ENCODE data around the gene TRHDE. TPM values are rescaled to one million over a fixed set of nuclear protein-coding genes. Genes with fewer than 3 reads are reported as not detected.

The TRHDE gene
- total and polyA plus RNA-seq, 2 donors from 2014 or later, result 1.6 to 18.6 TPM

GRCh38 chr12:72228424-72228823 is 43.7 kb upstream of the TRHDE start:
- H3K36me3 ChIP-seq (ENCODE audit: control insufficient read depth in 2 of 3, insufficient read depth in 3 of 3, low read length in 3 of 3), result no peaks in the 10 kb centered on the region
- intact Hi-C loops (cut with DNase I), result no loop called here
- no peaks in the 10 kb centered on the region for H3K9me3 ChIP-seq (ENCODE audit: control insufficient read depth in 2 of 3, insufficient read depth in 1 of 3, low read length in 3 of 3)
- H3K4me3 ChIP-seq (ENCODE audit: low read length in 3 of 3), result no peak overlapping the region
- H3K9ac ChIP-seq (ENCODE audit: low read length in 3 of 3), result no peak overlapping the region
- no peaks in the 10 kb centered on the region for H3K4me1 ChIP-seq (ENCODE audit: control insufficient read depth in 2 of 3, insufficient read depth in 2 of 3, low read depth in 1 of 3, low read length in 3 of 3)
- no peaks in the 10 kb centered on the region for H3K27me3 ChIP-seq (ENCODE audit: control insufficient read depth, insufficient read depth, low read length)
- no peak for TF ChIP-seq CTCF (IDR thresholded peaks at IDR 0.05; ENCODE audit: borderline replicate concordance, extremely low read depth, insufficient read depth)
- H3K27ac ChIP-seq (ENCODE audit: low read depth in 2 of 2, low read length in 2 of 2), result no peak overlapping the region
- FAIRE-seq, result no peak
- no peak for DNase-seq

GRCh38 chr12:72230589-72230988 is 41.6 kb upstream of the TRHDE start:
- FAIRE-seq, result no peak
- intact Hi-C loops (cut with DNase I), result no loop called here
- no peaks in the 10 kb centered on the region for H3K4me1 ChIP-seq (ENCODE audit: control insufficient read depth in 2 of 3, insufficient read depth in 2 of 3, low read depth in 1 of 3, low read length in 3 of 3)
- H3K27me3 ChIP-seq (ENCODE audit: control insufficient read depth, insufficient read depth, low read length), result no peaks in the 10 kb centered on the region
- TF ChIP-seq CTCF (IDR thresholded peaks at IDR 0.05; ENCODE audit: borderline replicate concordance, extremely low read depth, insufficient read depth), result no peak
- no peak overlapping the region for H3K27ac ChIP-seq (ENCODE audit: low read depth in 2 of 2, low read length in 2 of 2)
- H3K4me3 ChIP-seq (ENCODE audit: low read length in 3 of 3), result no peak overlapping the region
- no peak overlapping the region for H3K9ac ChIP-seq (ENCODE audit: low read length in 3 of 3)
- no peaks in the 10 kb centered on the region for H3K9me3 ChIP-seq (ENCODE audit: control insufficient read depth in 2 of 3, insufficient read depth in 1 of 3, low read length in 3 of 3)
- no peaks in the 10 kb centered on the region for H3K36me3 ChIP-seq (ENCODE audit: control insufficient read depth in 2 of 3, insufficient read depth in 3 of 3, low read length in 3 of 3)
- DNase-seq, result no peak

- Histone ChIP-seq H3K27ac (ENCODE audit: low read depth in 2 of 2, low read length in 2 of 2) (no peak overlapping the region), H3K9ac (ENCODE audit: low read length in 3 of 3) (no peak overlapping the region), H3K36me3 (ENCODE audit: control insufficient read depth in 2 of 3, insufficient read depth in 3 of 3, low read length in 3 of 3) (no peaks in the 10 kb centered on the region), H3K4me1 (ENCODE audit: control insufficient read depth in 2 of 3, insufficient read depth in 2 of 3, low read depth in 1 of 3, low read length in 3 of 3) (no peaks in the 10 kb centered on the region), H3K9me3 (ENCODE audit: control insufficient read depth in 2 of 3, insufficient read depth in 1 of 3, low read length in 3 of 3) (no peaks in the 10 kb centered on the region), H3K27me3 (ENCODE audit: control insufficient read depth, insufficient read depth, low read length) (no peaks in the 10 kb centered on the region), H3K4me3 (ENCODE audit: low read length in 3 of 3) (no peak overlapping the region)
- TF ChIP-seq CTCF (IDR thresholded peaks at IDR 0.05; ENCODE audit: borderline replicate concordance, extremely low read depth, insufficient read depth), result no peak
- DNase-seq (no peak), FAIRE-seq (no peak)
- intact Hi-C loops (cut with DNase I), result no loop called here
Observed at GRCh38 chr12:72234886-72235285, 37.3 kb upstream of the TRHDE start.

GRCh38 chr12:72236071-72236705 is 36.0 kb upstream of the TRHDE start:
- no peak for DNase-seq
- no peak for FAIRE-seq
- Histone ChIP-seq H3K4me1 (ENCODE audit: control insufficient read depth in 2 of 3, insufficient read depth in 2 of 3, low read depth in 1 of 3, low read length in 3 of 3) (no peaks in the 10 kb centered on the region), H3K9me3 (ENCODE audit: control insufficient read depth in 2 of 3, insufficient read depth in 1 of 3, low read length in 3 of 3) (no peaks in the 10 kb centered on the region), H3K4me3 (ENCODE audit: low read length in 3 of 3) (no peak overlapping the region), H3K27ac (ENCODE audit: low read depth in 2 of 2, low read length in 2 of 2) (no peak overlapping the region), H3K36me3 (ENCODE audit: control insufficient read depth in 2 of 3, insufficient read depth in 3 of 3, low read length in 3 of 3) (no peaks in the 10 kb centered on the region), H3K9ac (ENCODE audit: low read length in 3 of 3) (no peak overlapping the region), H3K27me3 (ENCODE audit: control insufficient read depth, insufficient read depth, low read length) (no peaks in the 10 kb centered on the region)
- no peak for TF ChIP-seq CTCF (IDR thresholded peaks at IDR 0.05; ENCODE audit: borderline replicate concordance, extremely low read depth, insufficient read depth)
- intact Hi-C loops (cut with DNase I), result no loop called here
